H1 (cell line): ENCODE data around the gene LPP. TPM values are rescaled to one million over a fixed set of nuclear protein-coding genes. Genes with fewer than 3 reads are reported as not detected.

Source experiments
- CTCF ChIA-PET: fragments of 300-600 bp; sonication (Branson Sonifier 250); formaldehyde crosslinking; loops from one replicate; lab custom pipeline; 2021; ENCODE audit not compliant: partially characterized antibody; lab: Charles Lee
- POLR2A ChIA-PET: fragments of 300-600 bp; sonication (Branson Sonifier 250); formaldehyde crosslinking; loops from one replicate; lab custom pipeline; 2021; ENCODE audit warnings: inconsistent platforms; ENCODE audit not compliant: partially characterized antibody; lab: Charles Lee
- DNase-seq, 2 experiments: peaks; one replicate each; pipeline versions ENCODE4 v3.0.0 to v3.0.0-alpha.2; 2010 to 2022; ENCODE audit warnings: low spot score in 2 of 2, low read depth in 1 of 2, mixed read lengths in 1 of 2
- FAIRE-seq: peaks from 2 replicates; lab custom pipeline; 2011; peaks lifted over from hg19 to GRCh38; lab: Jason Lieb, UNC
- H2AFZ ChIP-seq: 2 replicates; pipeline ENCODE4 v1.8.1; 2012; ENCODE audit warnings: low read length, inconsistent platforms
- H2AK5ac ChIP-seq: 2 replicates; pipeline ENCODE4 v1.6.1; 2013; ENCODE audit warnings: low read depth, low read length
- H2BK120ac ChIP-seq: replicated peaks from 2 replicates; pipeline ENCODE3; 2013; ENCODE audit warnings: low read depth, low read length, inconsistent platforms
- H2BK12ac ChIP-seq: 2 replicates; pipeline ENCODE4 v1.6.1; 2013; ENCODE audit warnings: low read depth, low read length
- H2BK15ac ChIP-seq: 2 replicates; pipeline ENCODE4 v1.6.1; 2013; ENCODE audit warnings: low read length
- H2BK20ac ChIP-seq: 2 replicates; pipeline ENCODE4 v1.6.1; 2013; ENCODE audit warnings: low read length
- H2BK5ac ChIP-seq: 2 replicates; pipeline ENCODE4 v1.6.1; 2013; ENCODE audit warnings: low read depth, low read length
- H3K14ac ChIP-seq: 2 replicates; pipeline ENCODE4 v1.6.1; 2013; ENCODE audit warnings: inconsistent platforms; ENCODE audit not compliant: insufficient read length
- H3K18ac ChIP-seq: 2 replicates; pipeline ENCODE4 v1.6.1; 2013; ENCODE audit warnings: low read length; ENCODE audit errors: extremely low read depth
- H3K23ac ChIP-seq: 2 replicates; pipeline ENCODE4 v1.6.1; 2013; ENCODE audit warnings: inconsistent platforms; ENCODE audit not compliant: insufficient read length
- H3K23me2 ChIP-seq: 2 replicates; pipeline ENCODE4 v1.6.1; 2013; ENCODE audit warnings: low read depth, low read length
- H3K27ac ChIP-seq: 2 replicates; pipeline ENCODE4 v1.6.1; 2011; ENCODE audit warnings: low read depth, low read length, inconsistent platforms
- H3K27me3 ChIP-seq, 4 experiments: replicated peaks in 1 of 4; 1 replicate in 1 of 4; 2 replicates in 3 of 4; pipeline versions ENCODE4 v1.6.1 to v1.8.1; 2011 to 2013; ENCODE audit warnings: low read length in 3 of 4, mild to moderate bottlenecking in 3 of 4, inconsistent platforms in 2 of 4, mixed read lengths in 2 of 4, moderate library complexity in 1 of 4; ENCODE audit not compliant: control insufficient read depth in 3 of 4, insufficient read depth in 3 of 4; ENCODE audit errors: extremely low read depth in 1 of 4
- H3K36me3 ChIP-seq, 4 experiments: 2 replicates each; pipeline versions ENCODE4 v1.6.1 to v1.8.1; 2011 to 2013; ENCODE audit warnings: mild to moderate bottlenecking in 4 of 4, low read length in 3 of 4, moderate library complexity in 2 of 4, control low read depth in 1 of 4, inconsistent platforms in 1 of 4; ENCODE audit not compliant: insufficient read depth in 4 of 4, control insufficient read depth in 2 of 4
- H3K4ac ChIP-seq: replicated peaks from 2 replicates; pipeline ENCODE3; 2013; ENCODE audit warnings: low read length, low read depth, mixed read lengths, inconsistent platforms; ENCODE audit not compliant: insufficient read length
- H3K4me1 ChIP-seq, 4 experiments: replicated peaks in 1 of 4; 1 replicate in 1 of 4; 2 replicates in 3 of 4; pipeline versions ENCODE4 v1.6.1 to v1.8.1; 2011 to 2013; ENCODE audit warnings: low read length in 3 of 4, inconsistent platforms in 2 of 4, mixed read lengths in 1 of 4; ENCODE audit not compliant: insufficient read depth in 4 of 4, control insufficient read depth in 3 of 4
- H3K4me2 ChIP-seq, 2 experiments: 2 replicates each; pipeline versions ENCODE4 v1.6.1 to v1.8.1; 2011 to 2013; ENCODE audit warnings: low read depth in 2 of 2, low read length in 2 of 2, control low read depth in 1 of 2, inconsistent platforms in 1 of 2, mild to moderate bottlenecking in 1 of 2; ENCODE audit not compliant: insufficient read depth in 1 of 2
- H3K4me3 ChIP-seq, 4 experiments: fragments of 200-600, 300-600 bp in 1 of 4; sonication (generic), shearing (Covaris generic), sonication (Bioruptor Twin) in 1 of 4; 2 replicates each; pipeline versions ENCODE4 v1.5.1 to v1.8.1; 2011 to 2016; ENCODE audit warnings: low read length in 4 of 4, low read depth in 3 of 4, control low read depth in 2 of 4, inconsistent platforms in 2 of 4, mild to moderate bottlenecking in 2 of 4, mixed read lengths in 1 of 4, moderate library complexity in 1 of 4; ENCODE audit not compliant: insufficient read depth in 2 of 4; ENCODE audit errors: extremely low read depth in 1 of 4
- H3K56ac ChIP-seq: replicated peaks from 2 replicates; pipeline ENCODE3; 2013; ENCODE audit warnings: low read depth, mild to moderate bottlenecking, mixed read lengths, low read length, inconsistent platforms; ENCODE audit not compliant: insufficient read length
- H3K79me1 ChIP-seq: 2 replicates; pipeline ENCODE4 v1.6.1; 2013; ENCODE audit warnings: low read depth, low read length, control low read depth
- H3K79me2 ChIP-seq, 2 experiments: 2 replicates each; pipeline versions ENCODE4 v1.6.1 to v1.8.1; 2012 to 2013; ENCODE audit warnings: low read length in 2 of 2, mild to moderate bottlenecking in 2 of 2, inconsistent platforms in 1 of 2; ENCODE audit not compliant: insufficient read depth in 2 of 2, control insufficient read depth in 1 of 2
- H3K9ac ChIP-seq, 4 experiments: replicated peaks in 1 of 4; 1 replicate in 1 of 4; 2 replicates in 3 of 4; pipeline versions ENCODE4 v1.6.1 to v1.8.1; 2011 to 2013; ENCODE audit warnings: low read depth in 3 of 4, low read length in 3 of 4, control low read depth in 2 of 4, mild to moderate bottlenecking in 2 of 4, moderate library complexity in 2 of 4, inconsistent platforms in 1 of 4; ENCODE audit errors: extremely low read depth in 1 of 4
- H3K9me3 ChIP-seq, 2 experiments: 2 replicates each; pipeline versions ENCODE4 v1.6.1 to v1.8.1; 2012 to 2013; ENCODE audit warnings: mild to moderate bottlenecking in 2 of 2, moderate library complexity in 2 of 2, control low read depth in 1 of 2, inconsistent platforms in 1 of 2, low read depth in 1 of 2, low read length in 1 of 2, mixed read lengths in 1 of 2; ENCODE audit not compliant: insufficient read depth in 2 of 2
- H4K20me1 ChIP-seq, 2 experiments: replicated peaks in 1 of 2; 2 replicates each; pipeline versions ENCODE3 to v1.8.1; 2011 to 2013; ENCODE audit warnings: inconsistent platforms in 2 of 2, low read length in 2 of 2, mild to moderate bottlenecking in 1 of 2; ENCODE audit not compliant: insufficient read depth in 2 of 2, control insufficient read depth in 1 of 2
- H4K5ac ChIP-seq: 2 replicates; pipeline ENCODE4 v1.6.1; 2013; ENCODE audit warnings: low read length, low read depth, mixed read lengths, inconsistent platforms; ENCODE audit not compliant: insufficient read length
- H4K8ac ChIP-seq: 2 replicates; pipeline ENCODE4 v1.8.0; 2013; ENCODE audit warnings: mild to moderate bottlenecking, moderate library complexity, low read length, inconsistent platforms; ENCODE audit not compliant: insufficient read depth; ENCODE audit errors: extremely low read depth
- H4K91ac ChIP-seq: replicated peaks from 2 replicates; pipeline ENCODE3; 2013; ENCODE audit warnings: low read length, mixed read lengths, inconsistent platforms; ENCODE audit not compliant: insufficient read length
- CBX5 ChIP-seq: fragments of 300-800, 300-1000 bp; sonication (generic); IDR thresholded peaks from 2 replicates; pipeline ENCODE4 v1.7.1; 2016; ENCODE audit warnings: antibody characterized with exemption, low read length, low read depth
- CEBPB ChIP-seq: IDR thresholded peaks from 2 replicates; pipeline ENCODE4 v1.6.1; 2012; ENCODE audit warnings: low read depth, low read length
- CHD1 ChIP-seq: IDR thresholded peaks from 2 replicates; pipeline ENCODE4 v1.6.1; 2012; ENCODE audit warnings: low read depth, low read length, improper control_type of control experiment
- CREB1 ChIP-seq: IDR thresholded peaks from 2 replicates; pipeline ENCODE4 v1.6.1; 2012; ENCODE audit warnings: inconsistent platforms
- CTCF ChIP-seq, 3 experiments: IDR thresholded peaks; 1 replicate in 2 of 3; 2 replicates in 1 of 3; pipeline versions ENCODE4 v1.5.1 to v1.6.1; 2011; ENCODE audit warnings: low read length in 3 of 3, mild to moderate bottlenecking in 3 of 3, inconsistent platforms in 2 of 3, low read depth in 1 of 3, moderate library complexity in 1 of 3; ENCODE audit not compliant: insufficient read depth in 1 of 3; ENCODE audit errors: control extremely low read depth in 1 of 3
- E2F6 ChIP-seq: IDR thresholded peaks from 2 replicates; pipeline ENCODE4 v1.6.1; 2012; ENCODE audit warnings: inconsistent platforms
- NRF1 ChIP-seq: IDR thresholded peaks from 2 replicates; pipeline ENCODE4 v1.6.1; 2011; ENCODE audit warnings: mild to moderate bottlenecking, low read depth, low read length, improper control_type of control experiment
- RBBP5 ChIP-seq: IDR thresholded peaks from 2 replicates; pipeline ENCODE4 v1.7.1; 2012; ENCODE audit warnings: low read depth, mild to moderate bottlenecking, inconsistent platforms, low read length, moderate library complexity, borderline replicate concordance
- SIN3A ChIP-seq, 2 experiments: IDR thresholded peaks in 1 of 2; conservative IDR thresholded peaks in 1 of 2; 2 replicates each; pipeline ENCODE4 v1.6.1; 2011 to 2012; ENCODE audit warnings: low read length in 2 of 2, improper control_type of control experiment in 1 of 2, low read depth in 1 of 2, mild to moderate bottlenecking in 1 of 2
- SIX5 ChIP-seq: IDR thresholded peaks from 2 replicates; pipeline ENCODE4 v1.6.1; 2011; ENCODE audit warnings: mild to moderate bottlenecking, low read depth, low read length
- TEAD4 ChIP-seq: IDR thresholded peaks from 2 replicates; pipeline ENCODE4 v1.6.1; 2012; ENCODE audit warnings: low read depth, low read length, inconsistent platforms, mixed read lengths
- YY1 ChIP-seq: IDR thresholded peaks from 2 replicates; pipeline ENCODE4 v1.6.1; 2011; ENCODE audit warnings: low read depth, mild to moderate bottlenecking, low read length
- WGBS, 2 experiments: shearing (Covaris generic) in 1 of 2; methylation state at CpG; one replicate each; pipeline versions ENCODE4 v1.1.6 to v1.1.7; 2013 to 2015; ENCODE audit warnings: low lambda C conversion rate in 2 of 2, mixed read lengths in 2 of 2, inconsistent platforms in 1 of 2, low coverage in 1 of 2, missing lambda C conversion rate in 1 of 2; ENCODE audit not compliant: insufficient replicate concordance in 2 of 2, insufficient coverage in 1 of 2, insufficient read length in 1 of 2; ENCODE audit errors: extremely low coverage in 1 of 2, missing lambda C conversion rate in 1 of 2; 5-methylcytosine and 5-hydroxymethylcytosine counted together
- polyA plus RNA-seq, 7 experiments: library from polyadenylated mRNA; depleted of rRNA in 3 of 7; stranded (reverse) in 5 of 7; unstranded in 2 of 7; fragments of >200 nt in 5 of 7; fragments of 200-250 nt in 2 of 7; gene quantifications; 1 replicate in 5 of 7; 2 replicates in 1 of 7; 4 replicates in 1 of 7; pipeline versions ENCODE4 v1.2.1 to v1.2.3, GENCODE V29; 2011 to 2013; ENCODE audit warnings: missing spikeins in 2 of 7, mixed read lengths in 2 of 7
- total RNA-seq: library from RNA; stranded (reverse); fragmentation: NEBNext Ultra II Directional; extraction: Animal tissue kit (Norgen Biotek cat#: 25700); gene quantifications from 2 replicates; pipeline ENCODE4 v1.2.1, GENCODE V29; 2021

Gene LPP
- total and polyA plus RNA-seq, 2 of the 8 experiments (the other 6 are each of a cell fraction or from before 2014, with no cell fraction given) = 10.0 to 53.3 TPM

GRCh38 chr3:188682316-188682715 is 528.4 kb downstream of the LPP start:
- Histone ChIP-seq H2AK5ac (no peak overlapping the region), H3K9me3 (no peaks in the 10 kb centered on the region), H3K23me2 (no peaks in the 10 kb centered on the region), H3K79me2 (no peaks in the 10 kb centered on the region), H2BK120ac (no peak overlapping the region), H3K18ac (no peak overlapping the region), H3K27me3 (no peaks in the 10 kb centered on the region), H4K20me1 (no peaks in the 10 kb centered on the region), H3K79me1 (no peaks in the 10 kb centered on the region), H3K23ac (no peak overlapping the region), H4K91ac (no peak overlapping the region), H3K4ac (no peak overlapping the region), H3K36me3 (no peaks in the 10 kb centered on the region), H3K4me1 (peaks cover 0 to 4% (median 3%) of the 10 kb centered on the region in 4 experiments; a peak in 3 of 7 replicates), H3K4me3 (no peak overlapping the region), H3K56ac (no peak overlapping the region), H3K9ac (no peak overlapping the region), H2BK5ac (no peak overlapping the region), H2BK20ac (no peak overlapping the region), H2BK15ac (no peak overlapping the region), H2BK12ac (no peak overlapping the region), H3K4me2 (no peak overlapping the region), H4K5ac (no peak overlapping the region), H2AFZ (no peak overlapping the region), H3K27ac (no peak overlapping the region), H3K14ac (no peak overlapping the region), H4K8ac (no peak overlapping the region)
- FAIRE-seq = no peak
- ChIA-PET POLR2A (interaction anchor here (0.7 kb wide), 1 partner anchor 289 kb away, joined by 3 read pairs; no protein-coding TSS in a partner anchor), CTCF (interaction anchor here (0.6 kb wide), 1 partner anchor 18 kb away, joined by 3 read pairs; no protein-coding TSS in a partner anchor)
- no peak for DNase-seq
- WGBS, 2 experiments = 68% methylated on average over 4 of the region's 4 CpGs; no CpG with 5 or more reads in 1 of the 2 experiments
- TF ChIP-seq CREB1 = no peak
- TF ChIP-seq CHD1 = no peak
- no peak for TF ChIP-seq CTCF (IDR thresholded peaks at IDR 0.05; ENCODE audit: control extremely low read depth in 1 of 3, insufficient read depth in 1 of 3, low read depth in 1 of 3, low read length in 3 of 3)
- TF ChIP-seq CBX5 = no peak
- no peak for TF ChIP-seq RBBP5
- TF ChIP-seq SIX5 = no peak
- no peak for TF ChIP-seq NRF1
- TF ChIP-seq CEBPB = no peak
- no peak for TF ChIP-seq TEAD4
- no peak for TF ChIP-seq SIN3A (conservative IDR thresholded peaks at IDR 0.05 in 1 of 2, IDR thresholded peaks at IDR 0.05 in 1 of 2; ENCODE audit: low read depth in 1 of 2, low read length in 2 of 2)
- no peak for TF ChIP-seq E2F6
- no peak for TF ChIP-seq YY1
